ENCODE data around the gene TCERG1.

Gene TCERG1

GRCh38 chr5:146457431-146457830 lies 10.3 kb downstream of the TCERG1 start:
- no peak for DNase-seq (ENCODE audit: low read depth in 2 of 2)

GRCh38 chr5:146458894-146459293 lies 11.8 kb downstream of the TCERG1 start:
- no peak for DNase-seq (ENCODE audit: low read depth in 2 of 2)

GRCh38 chr5:146461319-146461718 lies 14.2 kb downstream of the TCERG1 start:
- no peak for DNase-seq (ENCODE audit: low read depth in 2 of 2)

GRCh38 chr5:146463446-146463845 lies 16.3 kb downstream of the TCERG1 start:
- no peak for DNase-seq (ENCODE audit: low read depth in 2 of 2)

GRCh38 chr5:146466521-146467349 lies 19.6 kb downstream of the TCERG1 start:
- no peak for DNase-seq (ENCODE audit: low read depth in 2 of 2)

- DNase-seq (ENCODE audit: low read depth in 2 of 2), result no peak
These were observed 20.6 kb downstream of the TCERG1 start for GRCh38 chr5:146467760-146468159.

- no peak for DNase-seq (ENCODE audit: low read depth in 2 of 2)
These were observed 26.9 kb downstream of the TCERG1 start for GRCh38 chr5:146474065-146474464.

GRCh38 chr5:146475190-146475780 lies 28.2 kb downstream of the TCERG1 start:
- no peak for DNase-seq (ENCODE audit: low read depth in 2 of 2)

GRCh38 chr5:146475906-146476305 lies 28.8 kb downstream of the TCERG1 start:
- DNase-seq (ENCODE audit: low read depth in 2 of 2), result no peak

- no peak for DNase-seq (ENCODE audit: low read depth in 2 of 2)
These were observed 35.6 kb downstream of the TCERG1 start for GRCh38 chr5:146482775-146483174.

- DNase-seq (ENCODE audit: low read depth in 2 of 2), result no peak
These were observed 37.7 kb downstream of the TCERG1 start for GRCh38 chr5:146484714-146485391.

- no peak for DNase-seq (ENCODE audit: low read depth in 2 of 2)
These were observed 43.1 kb downstream of the TCERG1 start for GRCh38 chr5:146490089-146490843.

GRCh38 chr5:146494656-146495055 lies 47.5 kb downstream of the TCERG1 start:
- DNase-seq (ENCODE audit: low read depth in 2 of 2), result no peak

GRCh38 chr5:146499680-146500079 lies 52.5 kb downstream of the TCERG1 start:
- no peak for DNase-seq (ENCODE audit: low read depth in 2 of 2)

- no peak for DNase-seq (ENCODE audit: low read depth in 2 of 2)
These were observed 60.3 kb downstream of the TCERG1 start for GRCh38 chr5:146507428-146507827.

GRCh38 chr5:146510559-146511125 lies 63.5 kb downstream of the TCERG1 start:
- no peak for DNase-seq (ENCODE audit: low read depth in 2 of 2)

- DNase-seq (ENCODE audit: low read depth in 2 of 2), result no peak
These were observed 66.3 kb downstream of the TCERG1 start for GRCh38 chr5:146513462-146513861.

- DNase-seq (ENCODE audit: low read depth in 2 of 2), result no peak
These were observed 67.4 kb downstream of the TCERG1 start for GRCh38 chr5:146514575-146514974.

GRCh38 chr5:146515473-146516150 lies 68.5 kb downstream of the TCERG1 start:
- no peak for DNase-seq (ENCODE audit: low read depth in 2 of 2)

GRCh38 chr5:146516151-146516475 lies 69.0 kb downstream of the TCERG1 start, which contains the start of gene GPR151:
Gene GPR151 (minus strand): TSS chr5:146516190. CDS start chr5:146516113, 77 bp downstream.
- DNase-seq (ENCODE audit: low read depth in 2 of 2), result no peak

- DNase-seq (ENCODE audit: low read depth in 2 of 2), result no peak
These were observed 72.4 kb downstream of the TCERG1 start for GRCh38 chr5:146519554-146519953.

Measured in stimulated activated CD8-positive, alpha-beta memory T cell treated with anti-CD3 and anti-CD28 coated beads, Interleukin-2, amount 100 ng/mL, for 48 hours (primary cell).